ENCODE data around the gene NASP.

DNA sequence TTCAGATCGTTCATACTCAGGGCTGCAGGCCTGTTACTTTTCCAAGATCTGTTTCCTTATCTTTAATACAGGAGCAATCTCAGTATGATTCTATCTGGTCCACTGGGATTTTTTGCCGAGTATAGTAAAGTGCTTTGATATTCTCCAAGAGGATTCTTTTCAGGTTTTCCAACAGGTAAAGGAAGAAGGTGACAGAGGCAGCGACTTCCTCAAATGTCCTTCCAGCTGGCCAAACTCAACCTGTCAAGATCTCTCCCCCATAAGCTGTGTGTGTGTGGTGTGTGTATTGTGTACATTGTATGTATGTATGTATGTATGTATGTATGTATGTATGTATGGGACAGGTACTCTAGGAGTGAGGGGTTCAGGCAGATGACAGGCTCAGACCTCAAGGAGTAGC, 32.2 kb upstream of the NASP start:
- TF ChIP-seq, protein P1, sequence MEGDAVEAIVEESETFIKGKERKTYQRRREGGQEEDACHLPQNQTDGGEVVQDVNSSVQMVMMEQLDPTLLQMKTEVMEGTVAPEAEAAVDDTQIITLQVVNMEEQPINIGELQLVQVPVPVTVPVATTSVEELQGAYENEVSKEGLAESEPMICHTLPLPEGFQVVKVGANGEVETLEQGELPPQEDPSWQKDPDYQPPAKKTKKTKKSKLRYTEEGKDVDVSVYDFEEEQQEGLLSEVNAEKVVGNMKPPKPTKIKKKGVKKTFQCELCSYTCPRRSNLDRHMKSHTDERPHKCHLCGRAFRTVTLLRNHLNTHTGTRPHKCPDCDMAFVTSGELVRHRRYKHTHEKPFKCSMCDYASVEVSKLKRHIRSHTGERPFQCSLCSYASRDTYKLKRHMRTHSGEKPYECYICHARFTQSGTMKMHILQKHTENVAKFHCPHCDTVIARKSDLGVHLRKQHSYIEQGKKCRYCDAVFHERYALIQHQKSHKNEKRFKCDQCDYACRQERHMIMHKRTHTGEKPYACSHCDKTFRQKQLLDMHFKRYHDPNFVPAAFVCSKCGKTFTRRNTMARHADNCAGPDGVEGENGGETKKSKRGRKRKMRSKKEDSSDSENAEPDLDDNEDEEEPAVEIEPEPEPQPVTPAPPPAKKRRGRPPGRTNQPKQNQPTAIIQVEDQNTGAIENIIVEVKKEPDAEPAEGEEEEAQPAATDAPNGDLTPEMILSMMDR (IDR thresholded peaks at IDR 0.05), result no peak
- no peak for TF ChIP-seq POLR2A (IDR thresholded peaks at IDR 0.05)
